PC-9 (cell line): ENCODE results near the gene MOK. TPM values are rescaled to one million over a fixed set of nuclear protein-coding genes. Genes with fewer than 3 reads are reported as not detected.

Source experiments
- BruUV-seq: library from RNA; stranded (reverse); fragments of 400-500 nt; replicated peaks from 2 replicates; lab custom pipeline; 2021; lab: Mats Ljungman, UMichigan
- CTCF ChIA-PET: fragments of 300-600 bp; sonication (Branson Sonifier 250); formaldehyde crosslinking; loops from one replicate; lab custom pipeline; 2022; ENCODE audit warnings: antibody characterized with exemption; lab: Charles Lee
- POLR2A ChIA-PET: fragments of 300-600 bp; sonication (Branson Sonifier 250); formaldehyde crosslinking; loops from one replicate; lab custom pipeline; 2022; ENCODE audit warnings: antibody characterized with exemption; ENCODE audit not compliant: unreplicated experiment; lab: Charles Lee
- DNase-seq, 2 experiments: peaks; one replicate each; pipeline versions ENCODE4 v3.0.0 to v3.0.0-alpha.2; 2015 to 2022; ENCODE audit warnings: mixed read lengths in 1 of 2
- H2AFZ ChIP-seq: fragments of 200-600 bp; sonication (generic); 2 replicates; pipeline ENCODE4 v1.8.1; 2017; ENCODE audit warnings: antibody characterized with exemption
- H3F3A ChIP-seq: fragments of 200-600 bp; sonication (generic); 2 replicates; pipeline ENCODE4 v1.8.1; 2017; ENCODE audit warnings: antibody characterized with exemption, mild to moderate bottlenecking, low read depth; ENCODE audit not compliant: insufficient read depth
- H3K27ac ChIP-seq: fragments of 200-600 bp; sonication (generic); 2 replicates; pipeline ENCODE4 v1.6.1; 2016; ENCODE audit warnings: mixed run types
- H3K27me3 ChIP-seq: fragments of 200-600 bp; sonication (generic); 2 replicates; pipeline ENCODE4 v1.6.1; 2016; ENCODE audit warnings: low read depth, mixed run types; ENCODE audit not compliant: insufficient read depth
- H3K36me3 ChIP-seq: fragments of 200-600 bp; sonication (generic); 2 replicates; pipeline ENCODE4 v1.6.1; 2016; ENCODE audit warnings: low read depth, mixed run types
- H3K4me1 ChIP-seq: fragments of 200-600 bp; sonication (generic); replicated peaks from 2 replicates; pipeline ENCODE4 v1.6.1; 2016; ENCODE audit warnings: mixed run types; ENCODE audit not compliant: insufficient read depth
- H3K4me2 ChIP-seq: fragments of 200-600 bp; sonication (generic); 2 replicates; pipeline ENCODE4 v1.6.1; 2017; ENCODE audit warnings: mixed run types
- H3K4me3 ChIP-seq: fragments of 200-600 bp; sonication (generic); 2 replicates; pipeline ENCODE4 v1.6.1; 2016; ENCODE audit warnings: mixed run types
- H3K79me2 ChIP-seq: fragments of 200-600 bp; sonication (generic); 2 replicates; pipeline ENCODE4 v1.6.1; 2017; ENCODE audit warnings: low read depth, mixed run types
- H3K9me2 ChIP-seq: fragments of 200-600 bp; sonication (generic); 2 replicates; pipeline ENCODE4 v1.8.1; 2017; ENCODE audit warnings: mild to moderate bottlenecking; ENCODE audit not compliant: insufficient read depth
- H3K9me3 ChIP-seq: fragments of 200-600 bp; sonication (generic); 2 replicates; pipeline ENCODE4 v1.8.1; 2016; ENCODE audit warnings: low read depth; ENCODE audit not compliant: insufficient read depth
- H4K20me1 ChIP-seq: fragments of 200-600 bp; sonication (generic); 2 replicates; pipeline ENCODE4 v1.8.1; 2017; ENCODE audit not compliant: insufficient read depth
- EZH2 ChIP-seq: fragments of 200-600 bp; sonication (generic); IDR thresholded peaks from 2 replicates; pipeline ENCODE4 v1.8.0; 2017; ENCODE audit warnings: antibody characterized with exemption, low read depth
- intact Hi-C: fragments of 100-400 bp; cut with micrococcal nuclease; formaldehyde crosslinking; loops from one replicate; pipeline ENCODE4 v1.10.0; 2022; ENCODE audit not compliant: unreplicated experiment
- total RNA-seq: library from RNA; stranded (reverse); gene quantifications from 2 replicates; pipeline ENCODE4 v1.2.3, GENCODE V29; 2021
- TF ChIP-seq, protein P1 (sequence below): fragments of 200-600 bp; sonication (generic); conservative IDR thresholded peaks from 2 replicates; pipeline ENCODE4 v1.6.1; 2017; ENCODE audit warnings: mixed run types, antibody characterized with exemption, mild to moderate bottlenecking, moderate library complexity

The MOK gene
- total RNA-seq, 1 experiment from 2014 or later: 74.3 TPM

- CTCF ChIA-PET: interaction anchor here (0.6 kb wide), 1 partner anchor 88 kb away, joined by 3 read pairs; no protein-coding TSS in a partner anchor
- peaks cover 96% of the 10 kb centered on the region for H3K79me2 ChIP-seq
These were observed 119.6 kb downstream of the MOK start for GRCh38 chr14:102185360-102185759.

GRCh38 chr14:102184316-102185035 is 120.5 kb downstream of the MOK start:
- H3K9me2 ChIP-seq: no peaks in the 10 kb centered on the region
- H3K4me1 ChIP-seq: peaks cover 60% of the 10 kb centered on the region
- TF ChIP-seq, protein P1, sequence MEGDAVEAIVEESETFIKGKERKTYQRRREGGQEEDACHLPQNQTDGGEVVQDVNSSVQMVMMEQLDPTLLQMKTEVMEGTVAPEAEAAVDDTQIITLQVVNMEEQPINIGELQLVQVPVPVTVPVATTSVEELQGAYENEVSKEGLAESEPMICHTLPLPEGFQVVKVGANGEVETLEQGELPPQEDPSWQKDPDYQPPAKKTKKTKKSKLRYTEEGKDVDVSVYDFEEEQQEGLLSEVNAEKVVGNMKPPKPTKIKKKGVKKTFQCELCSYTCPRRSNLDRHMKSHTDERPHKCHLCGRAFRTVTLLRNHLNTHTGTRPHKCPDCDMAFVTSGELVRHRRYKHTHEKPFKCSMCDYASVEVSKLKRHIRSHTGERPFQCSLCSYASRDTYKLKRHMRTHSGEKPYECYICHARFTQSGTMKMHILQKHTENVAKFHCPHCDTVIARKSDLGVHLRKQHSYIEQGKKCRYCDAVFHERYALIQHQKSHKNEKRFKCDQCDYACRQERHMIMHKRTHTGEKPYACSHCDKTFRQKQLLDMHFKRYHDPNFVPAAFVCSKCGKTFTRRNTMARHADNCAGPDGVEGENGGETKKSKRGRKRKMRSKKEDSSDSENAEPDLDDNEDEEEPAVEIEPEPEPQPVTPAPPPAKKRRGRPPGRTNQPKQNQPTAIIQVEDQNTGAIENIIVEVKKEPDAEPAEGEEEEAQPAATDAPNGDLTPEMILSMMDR: no peak
- no peak for TF ChIP-seq EZH2
- DNase-seq: no peak
- H2AFZ ChIP-seq: no peak overlapping the region
- peaks cover 6% of the 10 kb centered on the region; the same call in 1 of the 2 replicates for H3K36me3 ChIP-seq
- intact Hi-C loops: no loop called here
- H3K9me3 ChIP-seq: no peaks in the 10 kb centered on the region
- H3K4me3 ChIP-seq: no peak overlapping the region
- no peaks in the 10 kb centered on the region for H4K20me1 ChIP-seq
- no peaks in the 10 kb centered on the region for H3K27me3 ChIP-seq
- ChIA-PET CTCF (interaction anchor here (0.6 to 0.9 kb wide), 4 partner anchors 9 to 87 kb away, joined by 3 to 4 read pairs (median 4); no protein-coding TSS in a partner anchor), POLR2A (interaction anchor here (0.6 to 1.2 kb wide), 2 partner anchors 45 to 102 kb away, joined by 4 to 7 read pairs; partner anchors contain the start of gene WDR20)
- H3K27ac ChIP-seq: peak overlapping the region; percentile 90
- peaks cover 96% of the 10 kb centered on the region for H3K79me2 ChIP-seq
- no TSS peak for BruUV-seq
- peaks cover 58% of the 10 kb centered on the region for H3F3A ChIP-seq
- H3K4me2 ChIP-seq: no peak overlapping the region

More at GRCh38 chr14:102185360-102185759, 119.6 kb downstream of the MOK start:
- Histone ChIP-seq H3K4me1 (peaks cover 60% of the 10 kb centered on the region), H3K36me3 (peaks cover 6% of the 10 kb centered on the region; the same call in 1 of the 2 replicates), H3K9me3 (no peaks in the 10 kb centered on the region), H3K4me2 (0 out of 2 replicates have a peak overlapping the region, but pooled peaks have one; percentile 69), H3K9me2 (no peaks in the 10 kb centered on the region), H3K4me3 (no peak overlapping the region), H2AFZ (no peak overlapping the region), H4K20me1 (no peaks in the 10 kb centered on the region), H3K27me3 (no peaks in the 10 kb centered on the region), H3F3A (peaks cover 55% of the 10 kb centered on the region), H3K27ac (peak overlapping the region; percentile 90)
- TF ChIP-seq, protein P1: no peak
- TF ChIP-seq EZH2: no peak
- no TSS peak for BruUV-seq
- POLR2A ChIA-PET: no interaction called here
- intact Hi-C loops: no loop called here
- peak; percentile 54 to 83 for DNase-seq

DNA sequence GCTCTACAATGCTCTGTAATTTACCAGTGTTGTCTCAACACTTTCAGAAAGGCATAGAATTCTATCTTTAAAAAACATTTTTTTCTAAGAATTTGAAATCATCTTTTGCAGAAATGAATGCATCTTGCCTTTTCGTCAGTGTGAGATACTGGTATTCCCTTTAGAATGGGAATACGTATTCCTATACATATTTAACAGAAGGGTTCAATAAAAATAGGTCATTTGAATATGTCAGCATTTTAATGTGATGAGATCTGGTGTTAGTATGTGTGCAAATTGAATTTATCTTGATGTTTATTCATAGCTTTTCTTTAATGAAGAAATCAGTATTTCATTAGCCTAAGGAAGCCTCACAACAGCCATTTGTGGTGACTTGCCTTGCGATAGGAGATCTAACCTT is 121.1 kb downstream of the MOK start:
- Histone ChIP-seq H3K9me3 (no peaks in the 10 kb centered on the region), H3K27me3 (no peaks in the 10 kb centered on the region), H2AFZ (no peak overlapping the region), H3K36me3 (peaks cover 6% of the 10 kb centered on the region; the same call in 1 of the 2 replicates), H3K27ac (no peak overlapping the region), H3K4me3 (no peak overlapping the region), H3K4me1 (peaks cover 54% of the 10 kb centered on the region), H4K20me1 (no peaks in the 10 kb centered on the region), H3F3A (peaks cover 55% of the 10 kb centered on the region), H3K79me2 (peaks cover 94% of the 10 kb centered on the region), H3K9me2 (no peaks in the 10 kb centered on the region), H3K4me2 (no peak overlapping the region)
- intact Hi-C loops: no loop called here
- CTCF ChIA-PET: interaction anchor here (0.6 to 0.9 kb wide), 3 partner anchors 9 to 86 kb away, joined by 4 to 10 read pairs (median 4); no protein-coding TSS in a partner anchor
- no peak for DNase-seq
- TF ChIP-seq, protein P1: no peak
- TF ChIP-seq EZH2: no peak
- no TSS peak for BruUV-seq
- POLR2A ChIA-PET: interaction anchor here (0.6 to 1.2 kb wide), 2 partner anchors 44 to 101 kb away, joined by 4 to 7 read pairs; partner anchors contain the start of gene WDR20
